Left lung (tissue), 10 donors: ENCODE results near the gene LAMA2. TPM values are rescaled to one million over a fixed set of nuclear protein-coding genes. Genes with fewer than 3 reads are reported as not detected.

Source experiments
- ATAC-seq: fragments of 200-7000 bp; cut with Tn5 transposase; one replicate; pipeline ENCODE4 v1.9.1; 2020; ENCODE audit warnings: moderate library complexity
- DNase-seq, 4 donors: peaks; one replicate each; pipeline ENCODE4 v3.0.0-alpha.2; 2013 to 2020
- H3K27ac ChIP-seq, 2 donors: fragments of 200-600 bp; sonication (generic) in 1 of 2; one replicate each; pipeline versions ENCODE4 v1.5.0 to v1.8.0; 2020 to 2021
- H3K27me3 ChIP-seq, 2 donors: fragments of 200-600 bp; sonication (generic) in 1 of 2; one replicate each; pipeline versions ENCODE4 v1.5.0 to v1.8.0; 2020 to 2021
- H3K36me3 ChIP-seq, 2 donors: fragments of 200-600 bp; sonication (generic) in 1 of 2; one replicate each; pipeline versions ENCODE4 v1.5.0 to v1.8.0; 2020 to 2021
- H3K4me1 ChIP-seq, 2 donors: fragments of 200-600 bp; one replicate each; pipeline ENCODE4 v1.8.0; 2021
- H3K4me3 ChIP-seq, 2 donors: fragments of 200-600 bp; sonication (generic) in 1 of 2; one replicate each; pipeline versions ENCODE4 v1.5.0 to v1.8.0; 2020 to 2021; ENCODE audit warnings: mild to moderate bottlenecking in 1 of 2
- H3K9me3 ChIP-seq, 2 donors: fragments of 200-600 bp; sonication (generic) in 1 of 2; one replicate each; pipeline versions ENCODE4 v1.5.0 to v1.8.0; 2020 to 2021
- intact Hi-C, 2 donors: fragments of 100-400 bp; cut with DNase I; formaldehyde crosslinking; loops; one replicate each; pipeline versions ENCODE4 v1.11.2 to v1.14.2; 2022
- polyA plus RNA-seq, 6 donors: library from polyadenylated mRNA; unstranded; fragments of 120-200 nt; gene quantifications; one replicate each; pipeline ENCODE4 v1.2.1, GENCODE V29; 2013; ENCODE audit not compliant: insufficient read length in 6 of 6
- total RNA-seq, 2 donors: library from RNA; stranded (reverse); fragmentation: NEBNext Ultra II Directional; extraction: Animal tissue kit (Norgen Biotek cat#: 25700); gene quantifications; one replicate each; pipeline ENCODE4 v1.2.1, GENCODE V29; 2021
- TF ChIP-seq, protein P1 (sequence below), 2 donors: fragments of 200-600 bp; sonication (generic) in 1 of 2; IDR thresholded peaks; one replicate each; pipeline versions ENCODE4 v1.5.0 to v1.8.0; 2021; ENCODE audit warnings: antibody characterized with exemption in 2 of 2
- donor health status: DM: no; HTN: yes; CAD: no.
- donor health status: DM: no; HTN: no; CAD: no.

LAMA2 gene
- total and polyA plus RNA-seq, 8 donors = 32.7 to 91.7 (median 64.7) TPM

DNA sequence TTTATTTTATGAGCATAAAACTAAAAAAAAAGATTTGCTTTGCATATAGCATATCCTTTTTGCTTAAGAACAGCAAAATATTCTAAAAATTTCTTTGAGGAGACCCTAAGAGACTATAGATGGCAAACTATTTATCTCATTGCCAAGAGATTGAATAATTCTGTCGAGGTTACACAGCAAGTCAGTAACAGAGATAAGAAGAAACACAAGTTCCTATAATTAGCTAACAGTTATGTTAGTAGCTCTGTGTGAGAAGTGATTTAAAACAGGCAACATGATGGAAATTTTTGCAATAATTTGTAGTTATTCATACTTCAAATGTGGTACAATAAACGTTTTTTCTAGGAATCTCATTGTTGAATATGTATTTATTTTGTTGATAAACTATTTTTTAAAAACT lies 9.1 kb downstream of the LAMA2 start:
- Histone ChIP-seq H3K27me3 (no peaks in the 10 kb centered on the region), H3K27ac (no peak overlapping the region), H3K4me3 (no peak overlapping the region), H3K36me3 (no peaks in the 10 kb centered on the region), H3K4me1 (no peaks in the 10 kb centered on the region), H3K9me3 (no peaks in the 10 kb centered on the region)
- ATAC-seq (no peak), DNase-seq (no peak)
- intact Hi-C loops = no loop called here
- TF ChIP-seq, protein P1, sequence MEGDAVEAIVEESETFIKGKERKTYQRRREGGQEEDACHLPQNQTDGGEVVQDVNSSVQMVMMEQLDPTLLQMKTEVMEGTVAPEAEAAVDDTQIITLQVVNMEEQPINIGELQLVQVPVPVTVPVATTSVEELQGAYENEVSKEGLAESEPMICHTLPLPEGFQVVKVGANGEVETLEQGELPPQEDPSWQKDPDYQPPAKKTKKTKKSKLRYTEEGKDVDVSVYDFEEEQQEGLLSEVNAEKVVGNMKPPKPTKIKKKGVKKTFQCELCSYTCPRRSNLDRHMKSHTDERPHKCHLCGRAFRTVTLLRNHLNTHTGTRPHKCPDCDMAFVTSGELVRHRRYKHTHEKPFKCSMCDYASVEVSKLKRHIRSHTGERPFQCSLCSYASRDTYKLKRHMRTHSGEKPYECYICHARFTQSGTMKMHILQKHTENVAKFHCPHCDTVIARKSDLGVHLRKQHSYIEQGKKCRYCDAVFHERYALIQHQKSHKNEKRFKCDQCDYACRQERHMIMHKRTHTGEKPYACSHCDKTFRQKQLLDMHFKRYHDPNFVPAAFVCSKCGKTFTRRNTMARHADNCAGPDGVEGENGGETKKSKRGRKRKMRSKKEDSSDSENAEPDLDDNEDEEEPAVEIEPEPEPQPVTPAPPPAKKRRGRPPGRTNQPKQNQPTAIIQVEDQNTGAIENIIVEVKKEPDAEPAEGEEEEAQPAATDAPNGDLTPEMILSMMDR (IDR thresholded peaks at IDR 0.05) = no peak

DNA sequence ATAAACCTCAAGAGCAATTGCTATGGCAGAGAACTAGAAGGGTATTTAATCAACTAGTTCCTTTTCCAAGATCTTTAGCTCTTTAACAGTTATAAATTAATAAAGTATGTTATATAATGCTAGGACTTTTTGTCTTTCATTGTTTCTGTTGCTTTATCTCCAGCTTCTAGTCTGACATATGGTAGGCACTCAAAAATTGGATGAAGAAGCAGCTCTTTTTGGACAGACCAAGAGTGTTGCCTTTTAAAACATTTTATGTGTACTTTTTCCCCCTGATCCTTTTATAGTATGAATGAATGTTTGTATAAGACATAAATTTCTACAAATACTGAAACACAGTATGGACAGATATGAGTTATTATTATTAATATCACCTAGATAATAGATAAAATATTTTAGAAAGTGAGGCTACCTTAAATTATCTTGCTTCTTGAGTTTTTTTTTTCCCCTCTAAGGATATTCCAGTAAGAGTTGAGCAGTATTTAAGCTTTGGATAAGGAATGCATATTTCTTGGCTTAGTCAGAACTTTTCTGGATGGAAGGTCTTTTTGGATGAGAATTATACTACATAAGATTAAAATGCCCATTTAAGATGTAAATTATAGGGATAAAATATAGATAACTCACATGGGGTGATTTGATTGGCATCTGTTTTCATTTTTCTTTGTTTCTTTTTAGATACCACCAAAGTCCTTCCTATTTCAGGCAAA lies 16.6 kb downstream of the LAMA2 start:
- Histone ChIP-seq H3K9me3 (no peaks in the 10 kb centered on the region), H3K4me3 (no peak overlapping the region), H3K4me1 (no peaks in the 10 kb centered on the region), H3K27me3 (no peaks in the 10 kb centered on the region), H3K36me3 (no peaks in the 10 kb centered on the region), H3K27ac (no peak overlapping the region)
- no peak for DNase-seq
- ATAC-seq = no peak
- intact Hi-C loops = no loop called here
- TF ChIP-seq, protein P1 (IDR thresholded peaks at IDR 0.05) = no peak

DNA sequence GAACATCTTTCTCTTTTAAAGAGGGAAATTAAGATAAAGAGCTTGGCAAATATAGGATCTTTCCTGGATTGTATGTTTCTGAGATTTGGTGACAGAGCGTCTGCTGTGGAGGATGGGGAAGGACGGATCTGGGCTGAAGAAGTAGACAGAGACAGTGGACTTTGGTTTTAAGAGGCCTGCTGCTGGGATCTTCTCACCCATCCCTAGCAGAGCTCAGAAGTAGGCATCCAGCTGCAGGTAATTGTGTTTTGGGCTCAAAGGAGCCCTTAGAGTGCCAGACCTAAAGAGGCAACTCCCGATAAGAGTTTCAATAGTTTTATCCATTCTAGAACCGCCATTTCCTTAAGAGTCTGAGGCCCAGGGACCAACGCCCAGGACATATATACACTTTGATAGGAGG lies 20.8 kb downstream of the LAMA2 start:
- no peak overlapping the region for H3K27ac ChIP-seq
- no peaks in the 10 kb centered on the region for H3K27me3 ChIP-seq
- H3K4me3 ChIP-seq = no peak overlapping the region
- intact Hi-C loops = no loop called here
- H3K36me3 ChIP-seq = no peaks in the 10 kb centered on the region
- no peaks in the 10 kb centered on the region for H3K4me1 ChIP-seq
- DNase-seq = no peak
- TF ChIP-seq, protein P1 (IDR thresholded peaks at IDR 0.05) = no peak
- H3K9me3 ChIP-seq = no peaks in the 10 kb centered on the region
- no peak for ATAC-seq

DNA sequence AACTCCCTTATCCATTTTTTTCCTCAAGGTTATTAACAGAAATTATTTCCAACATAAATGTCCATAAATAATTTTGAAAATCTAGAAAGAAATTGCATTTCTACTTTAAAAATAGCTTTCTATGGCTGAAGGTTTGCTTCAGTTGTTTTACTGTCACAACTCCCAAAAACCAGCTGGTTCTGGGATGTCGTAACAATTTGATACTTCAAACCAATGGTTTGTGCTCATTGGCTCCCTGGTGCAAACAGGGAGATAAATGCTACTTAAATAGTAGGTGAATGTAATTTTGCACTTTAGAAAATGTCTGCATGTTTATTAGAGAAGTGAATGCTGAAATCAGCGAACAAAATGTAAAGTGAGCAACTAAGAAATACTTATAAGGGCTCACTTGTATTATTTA lies 31.1 kb downstream of the LAMA2 start:
- ATAC-seq (no peak), DNase-seq (peak in 1 of 4 donors; percentile 30)
- TF ChIP-seq, protein P1 (IDR thresholded peaks at IDR 0.05) = no peak
- Histone ChIP-seq H3K27ac (no peak overlapping the region), H3K4me3 (no peak overlapping the region), H3K36me3 (no peaks in the 10 kb centered on the region), H3K9me3 (no peaks in the 10 kb centered on the region), H3K4me1 (no peaks in the 10 kb centered on the region), H3K27me3 (no peaks in the 10 kb centered on the region)
- intact Hi-C loops = no loop called here

DNA sequence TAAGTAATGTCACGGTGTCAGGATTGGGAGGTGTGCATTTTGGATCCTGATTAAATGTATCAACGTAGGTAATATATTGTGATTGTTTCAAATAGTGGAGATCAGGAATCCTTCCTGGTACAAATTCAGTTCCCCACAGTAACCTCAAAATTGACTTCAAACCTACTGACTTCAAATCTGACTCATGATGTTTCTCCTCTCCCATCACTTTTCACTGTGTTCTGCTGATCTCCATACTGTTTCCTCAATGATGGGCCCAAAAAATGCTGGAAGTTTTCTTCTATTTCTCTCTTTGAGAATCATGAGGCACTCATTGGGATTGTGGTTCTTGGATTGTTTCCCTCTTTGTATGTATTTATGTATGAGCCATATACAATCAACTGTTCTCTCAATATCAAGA lies 35.9 kb downstream of the LAMA2 start:
- DNase-seq = no peak
- intact Hi-C loops = no loop called here
- ATAC-seq = no peak

More for the DNA sequence above, 35.9 kb downstream of the LAMA2 start:
- no peak overlapping the region for H3K27ac ChIP-seq
- no peaks in the 10 kb centered on the region for H3K36me3 ChIP-seq
- no peaks in the 10 kb centered on the region for H3K4me1 ChIP-seq
- H3K9me3 ChIP-seq = no peaks in the 10 kb centered on the region
- no peaks in the 10 kb centered on the region for H3K27me3 ChIP-seq
- no peak overlapping the region for H3K4me3 ChIP-seq
- TF ChIP-seq, protein P1 (IDR thresholded peaks at IDR 0.05) = no peak
